ENCODE data around the gene SLC1A7.

SLC1A7 gene

GRCh38 chr1:53065391-53065790, 77.0 kb downstream of the SLC1A7 start:
- Histone ChIP-seq H3K27me3 (ENCODE audit: insufficient read depth, low read length) (peaks cover 46% of the 10 kb centered on the region), H3K4me1 (ENCODE audit: insufficient read depth, low read length) (peaks cover 3% of the 10 kb centered on the region; the same call in 1 of the 2 replicates), H3K27ac (ENCODE audit: low read depth, low read length) (no peak overlapping the region), H3K9ac (ENCODE audit: low read depth, low read length) (no peak overlapping the region), H3K36me3 (ENCODE audit: insufficient read depth, low read length) (no peaks in the 10 kb centered on the region), H3K9me3 (ENCODE audit: insufficient read depth, low read depth, low read length) (no peaks in the 10 kb centered on the region), H3K4me3 (ENCODE audit: low read length) (no peak overlapping the region)
- 89% methylated on average over 7 of the region's 7 CpGs for WGBS

GRCh38 chr1:53063744-53064515, 78.5 kb downstream of the SLC1A7 start:
- Histone ChIP-seq H3K36me3 (ENCODE audit: insufficient read depth, low read length) (no peaks in the 10 kb centered on the region), H3K4me1 (ENCODE audit: insufficient read depth, low read length) (peaks cover 3% of the 10 kb centered on the region; the same call in 1 of the 2 replicates), H3K27ac (ENCODE audit: low read depth, low read length) (no peak overlapping the region), H3K4me3 (ENCODE audit: low read length) (no peak overlapping the region), H3K27me3 (ENCODE audit: insufficient read depth, low read length) (peaks cover 61% of the 10 kb centered on the region), H3K9me3 (ENCODE audit: insufficient read depth, low read depth, low read length) (no peaks in the 10 kb centered on the region), H3K9ac (ENCODE audit: low read depth, low read length) (no peak overlapping the region)
- 78% methylated on average over 9 of the region's 9 CpGs for WGBS

- Histone ChIP-seq H3K9ac (ENCODE audit: low read depth, low read length) (no peak overlapping the region), H3K36me3 (ENCODE audit: insufficient read depth, low read length) (no peaks in the 10 kb centered on the region), H3K4me3 (ENCODE audit: low read length) (peak overlapping the region; percentile 52), H3K4me1 (ENCODE audit: insufficient read depth, low read length) (peaks cover 3% of the 10 kb centered on the region; the same call in 1 of the 2 replicates), H3K9me3 (ENCODE audit: insufficient read depth, low read depth, low read length) (no peaks in the 10 kb centered on the region), H3K27ac (ENCODE audit: low read depth, low read length) (no peak overlapping the region), H3K27me3 (ENCODE audit: insufficient read depth, low read length) (peaks cover 71% of the 10 kb centered on the region)
- WGBS: 9% methylated on average over 59 of the region's 61 CpGs
Observed at GRCh38 chr1:53062708-53063591, 79.5 kb downstream of the SLC1A7 start.

- H3K9ac ChIP-seq (ENCODE audit: low read depth, low read length): no peak within 1 kb of the TSS
- H3K4me1 ChIP-seq (ENCODE audit: insufficient read depth, low read length): peaks cover 3% of the 10 kb centered on the region; the same call in 1 of the 2 replicates
- peak within 1 kb of the TSS; percentile 52 for H3K4me3 ChIP-seq (ENCODE audit: low read length)
- H3K9me3 ChIP-seq (ENCODE audit: insufficient read depth, low read depth, low read length): no peaks in the 10 kb centered on the region
- no peak within 1 kb of the TSS for H3K27ac ChIP-seq (ENCODE audit: low read depth, low read length)
- WGBS: 1% methylated on average over 73 of the region's 73 CpGs
- no peaks in the 10 kb centered on the region for H3K36me3 ChIP-seq (ENCODE audit: insufficient read depth, low read length)
- H3K27me3 ChIP-seq (ENCODE audit: insufficient read depth, low read length): peaks cover 75% of the 10 kb centered on the region
Observed at GRCh38 chr1:53061859-53062707, 80.4 kb downstream of the SLC1A7 start, which contains the start of gene PODN. TSS of gene PODN (plus strand) at chr1:53062213. CDS start at chr1:53069856, 7,643 bp downstream.

- 54% methylated on average over 19 of the region's 19 CpGs for WGBS
- peaks cover 75% of the 10 kb centered on the region for H3K27me3 ChIP-seq (ENCODE audit: insufficient read depth, low read length)
- H3K9me3 ChIP-seq (ENCODE audit: insufficient read depth, low read depth, low read length): no peaks in the 10 kb centered on the region
- H3K9ac ChIP-seq (ENCODE audit: low read depth, low read length): no peak overlapping the region
- H3K36me3 ChIP-seq (ENCODE audit: insufficient read depth, low read length): no peaks in the 10 kb centered on the region
- H3K27ac ChIP-seq (ENCODE audit: low read depth, low read length): no peak overlapping the region
- H3K4me3 ChIP-seq (ENCODE audit: low read length): peak overlapping the region; percentile 52
- H3K4me1 ChIP-seq (ENCODE audit: insufficient read depth, low read length): peaks cover 3% of the 10 kb centered on the region; the same call in 1 of the 2 replicates
Observed at GRCh38 chr1:53061123-53061858, 81.1 kb downstream of the SLC1A7 start.

GRCh38 chr1:53060579-53060978, 81.9 kb downstream of the SLC1A7 start:
- Histone ChIP-seq H3K9me3 (ENCODE audit: insufficient read depth, low read depth, low read length) (no peaks in the 10 kb centered on the region), H3K27ac (ENCODE audit: low read depth, low read length) (no peak overlapping the region), H3K36me3 (ENCODE audit: insufficient read depth, low read length) (no peaks in the 10 kb centered on the region), H3K4me1 (ENCODE audit: insufficient read depth, low read length) (peaks cover 3% of the 10 kb centered on the region; the same call in 1 of the 2 replicates), H3K4me3 (ENCODE audit: low read length) (no peak overlapping the region), H3K9ac (ENCODE audit: low read depth, low read length) (no peak overlapping the region), H3K27me3 (ENCODE audit: insufficient read depth, low read length) (peaks cover 75% of the 10 kb centered on the region)
- WGBS: 79% methylated on average over 1 of the region's 1 CpG

- peaks cover 46% of the 10 kb centered on the region for H3K27me3 ChIP-seq (ENCODE audit: insufficient read depth, low read length)
- no peak overlapping the region for H3K27ac ChIP-seq (ENCODE audit: low read depth, low read length)
- 98% methylated on average over 2 of the region's 2 CpGs for WGBS
- H3K9me3 ChIP-seq (ENCODE audit: insufficient read depth, low read depth, low read length): no peaks in the 10 kb centered on the region
- H3K4me3 ChIP-seq (ENCODE audit: low read length): no peak overlapping the region
- H3K4me1 ChIP-seq (ENCODE audit: insufficient read depth, low read length): peaks cover 3% of the 10 kb centered on the region; the same call in 1 of the 2 replicates
- no peak overlapping the region for H3K9ac ChIP-seq (ENCODE audit: low read depth, low read length)
- H3K36me3 ChIP-seq (ENCODE audit: insufficient read depth, low read length): no peaks in the 10 kb centered on the region
Observed at GRCh38 chr1:53057127-53057526, 85.3 kb downstream of the SLC1A7 start.

- H3K36me3 ChIP-seq (ENCODE audit: insufficient read depth, low read length): no peaks in the 10 kb centered on the region
- H3K27me3 ChIP-seq (ENCODE audit: insufficient read depth, low read length): no peaks in the 10 kb centered on the region
- no peak overlapping the region for H3K9ac ChIP-seq (ENCODE audit: low read depth, low read length)
- H3K4me1 ChIP-seq (ENCODE audit: insufficient read depth, low read length): peaks cover 37% of the 10 kb centered on the region
- no peak overlapping the region for H3K4me3 ChIP-seq (ENCODE audit: low read length)
- no peaks in the 10 kb centered on the region for H3K9me3 ChIP-seq (ENCODE audit: insufficient read depth, low read depth, low read length)
- H3K27ac ChIP-seq (ENCODE audit: low read depth, low read length): no peak overlapping the region
- WGBS: 81% methylated on average over 1 of the region's 1 CpG
Observed at GRCh38 chr1:53051676-53052075, 90.8 kb downstream of the SLC1A7 start.

GRCh38 chr1:53050310-53050709, 92.1 kb downstream of the SLC1A7 start:
- no peak overlapping the region for H3K4me3 ChIP-seq (ENCODE audit: low read length)
- H3K4me1 ChIP-seq (ENCODE audit: insufficient read depth, low read length): peaks cover 37% of the 10 kb centered on the region
- H3K9me3 ChIP-seq (ENCODE audit: insufficient read depth, low read depth, low read length): no peaks in the 10 kb centered on the region
- no peaks in the 10 kb centered on the region for H3K27me3 ChIP-seq (ENCODE audit: insufficient read depth, low read length)
- 93% methylated on average over 1 of the region's 2 CpGs for WGBS
- no peak overlapping the region for H3K27ac ChIP-seq (ENCODE audit: low read depth, low read length)
- no peak overlapping the region for H3K9ac ChIP-seq (ENCODE audit: low read depth, low read length)
- H3K36me3 ChIP-seq (ENCODE audit: insufficient read depth, low read length): no peaks in the 10 kb centered on the region

GRCh38 chr1:53049574-53049967, 92.9 kb downstream of the SLC1A7 start:
- no peak overlapping the region for H3K4me3 ChIP-seq (ENCODE audit: low read length)
- H3K9ac ChIP-seq (ENCODE audit: low read depth, low read length): no peak overlapping the region
- H3K4me1 ChIP-seq (ENCODE audit: insufficient read depth, low read length): peaks cover 37% of the 10 kb centered on the region
- no peak overlapping the region for H3K27ac ChIP-seq (ENCODE audit: low read depth, low read length)
- H3K36me3 ChIP-seq (ENCODE audit: insufficient read depth, low read length): no peaks in the 10 kb centered on the region
- H3K27me3 ChIP-seq (ENCODE audit: insufficient read depth, low read length): no peaks in the 10 kb centered on the region
- WGBS: 92% methylated on average over 3 of the region's 3 CpGs
- H3K9me3 ChIP-seq (ENCODE audit: insufficient read depth, low read depth, low read length): no peaks in the 10 kb centered on the region

All from HUES64 (cell line).